PC-3 (cell line): ENCODE results near the gene HSF2BP.

Experiments
- CTCF ChIP-seq: fragments of 300-600 bp; sonication (generic); conservative IDR thresholded peaks from 2 replicates; pipeline ENCODE4 v1.5.1; 2017; ENCODE audit warnings: antibody characterized with exemption, low read depth, mild to moderate bottlenecking, low read length
- EZH2 ChIP-seq: fragments of 300-600 bp; sonication (generic); IDR thresholded peaks from one replicate; pipeline ENCODE4 v1.6.1; 2017; ENCODE audit warnings: antibody characterized with exemption, mild to moderate bottlenecking, low read length; ENCODE audit not compliant: unreplicated experiment
- EZH2phosphoT487 ChIP-seq: fragments of 300-600 bp; sonication (generic); IDR thresholded peaks from 2 replicates; pipeline ENCODE4 v1.6.1; 2018; ENCODE audit warnings: mild to moderate bottlenecking, antibody characterized with exemption, low read length, borderline replicate concordance

- TF ChIP-seq CTCF (no peak), EZH2phosphoT487 (no peak), EZH2 (no peak)
Measured at GRCh38 chr21:43658769-43659135, 536 bp downstream of the HSF2BP start.
